WERI-Rb-1 (cell line): ENCODE measurements around the gene KIAA1671.

Source experiments
- DNase-seq: peaks from one replicate; pipeline ENCODE4 v3.0.0-alpha.2; 2020
- H3K27ac ChIP-seq: fragments of 250-450 bp; sonication (Bioruptor Pico); 2 replicates; pipeline ENCODE4 v1.5.1; 2020; ENCODE audit warnings: mild to moderate bottlenecking, moderate library complexity
- H3K27me3 ChIP-seq: fragments of 250-450 bp; sonication (Bioruptor Pico); 2 replicates; pipeline ENCODE4 v1.5.1; 2021; ENCODE audit warnings: mild to moderate bottlenecking, low read depth, moderate library complexity; ENCODE audit not compliant: insufficient read depth, severe bottlenecking
- H3K36me3 ChIP-seq: fragments of 250-450 bp; sonication (Bioruptor Pico); 2 replicates; pipeline ENCODE4 v1.5.1; 2020; ENCODE audit warnings: mild to moderate bottlenecking, moderate library complexity
- H3K4me3 ChIP-seq: 2 replicates; pipeline ENCODE4 v1.5.1; 2011; ENCODE audit warnings: low read depth, mild to moderate bottlenecking, control low read depth, low read length
- H3K9me3 ChIP-seq: fragments of 250-450 bp; sonication (Bioruptor Pico); 2 replicates; pipeline ENCODE4 v1.5.1; 2021; ENCODE audit warnings: mild to moderate bottlenecking, moderate library complexity; ENCODE audit not compliant: severe bottlenecking
- TF ChIP-seq, protein P1 (sequence below): IDR thresholded peaks from 2 replicates; pipeline ENCODE4 v1.5.1; 2011; ENCODE audit warnings: low read depth, mild to moderate bottlenecking, control low read depth, inconsistent platforms, low read length

Gene KIAA1671

DNA sequence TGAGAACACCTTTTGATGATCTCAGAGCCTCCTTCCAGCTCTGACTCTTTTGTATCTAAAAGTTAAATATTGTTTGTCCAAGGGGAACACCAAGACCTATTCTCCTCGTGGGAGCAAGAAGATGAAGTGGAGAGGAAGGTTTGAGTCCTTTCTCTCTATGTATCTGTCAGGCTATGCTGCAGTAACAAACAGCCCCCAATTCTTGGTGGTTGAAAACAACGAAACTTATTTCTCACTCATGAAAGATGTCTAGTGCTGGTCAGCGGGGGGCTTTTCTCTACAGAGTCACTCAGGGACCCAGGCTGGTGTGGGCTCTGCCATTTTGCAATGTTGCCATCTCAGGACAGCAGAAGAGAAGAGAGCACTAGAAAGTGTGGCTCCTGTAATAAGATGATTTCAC, 260.7 kb downstream of the KIAA1671 start:
- Histone ChIP-seq H3K4me3 (no peak overlapping the region), H3K9me3 (no peaks in the 10 kb centered on the region), H3K27me3 (no peaks in the 10 kb centered on the region), H3K36me3 (no peaks in the 10 kb centered on the region), H3K27ac (no peak overlapping the region)
- no peak for DNase-seq
- TF ChIP-seq, protein P1, sequence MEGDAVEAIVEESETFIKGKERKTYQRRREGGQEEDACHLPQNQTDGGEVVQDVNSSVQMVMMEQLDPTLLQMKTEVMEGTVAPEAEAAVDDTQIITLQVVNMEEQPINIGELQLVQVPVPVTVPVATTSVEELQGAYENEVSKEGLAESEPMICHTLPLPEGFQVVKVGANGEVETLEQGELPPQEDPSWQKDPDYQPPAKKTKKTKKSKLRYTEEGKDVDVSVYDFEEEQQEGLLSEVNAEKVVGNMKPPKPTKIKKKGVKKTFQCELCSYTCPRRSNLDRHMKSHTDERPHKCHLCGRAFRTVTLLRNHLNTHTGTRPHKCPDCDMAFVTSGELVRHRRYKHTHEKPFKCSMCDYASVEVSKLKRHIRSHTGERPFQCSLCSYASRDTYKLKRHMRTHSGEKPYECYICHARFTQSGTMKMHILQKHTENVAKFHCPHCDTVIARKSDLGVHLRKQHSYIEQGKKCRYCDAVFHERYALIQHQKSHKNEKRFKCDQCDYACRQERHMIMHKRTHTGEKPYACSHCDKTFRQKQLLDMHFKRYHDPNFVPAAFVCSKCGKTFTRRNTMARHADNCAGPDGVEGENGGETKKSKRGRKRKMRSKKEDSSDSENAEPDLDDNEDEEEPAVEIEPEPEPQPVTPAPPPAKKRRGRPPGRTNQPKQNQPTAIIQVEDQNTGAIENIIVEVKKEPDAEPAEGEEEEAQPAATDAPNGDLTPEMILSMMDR = no peak

DNA sequence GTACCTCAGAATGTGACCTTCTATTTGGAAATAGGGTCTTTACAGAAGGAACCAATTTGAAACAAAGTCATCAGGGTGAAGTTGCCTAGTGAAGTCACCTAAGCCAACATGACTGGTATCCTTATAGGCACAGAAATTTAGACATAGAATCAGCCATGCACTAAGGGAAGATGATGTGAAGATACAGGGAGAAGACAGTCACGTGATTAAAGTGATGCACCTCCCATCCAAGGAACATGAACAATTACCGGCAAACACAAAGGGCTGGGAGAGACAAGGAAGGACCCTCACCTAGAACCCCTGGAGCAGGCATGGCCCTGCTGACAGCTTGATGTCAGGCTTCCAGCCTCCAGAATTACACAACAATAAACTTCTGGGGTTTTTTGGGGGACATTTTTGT, 263.7 kb downstream of the KIAA1671 start:
- Histone ChIP-seq H3K27ac (no peak overlapping the region), H3K36me3 (no peaks in the 10 kb centered on the region), H3K9me3 (no peaks in the 10 kb centered on the region), H3K4me3 (no peak overlapping the region), H3K27me3 (no peaks in the 10 kb centered on the region)
- TF ChIP-seq, protein P1 = no peak
- no peak for DNase-seq

DNA sequence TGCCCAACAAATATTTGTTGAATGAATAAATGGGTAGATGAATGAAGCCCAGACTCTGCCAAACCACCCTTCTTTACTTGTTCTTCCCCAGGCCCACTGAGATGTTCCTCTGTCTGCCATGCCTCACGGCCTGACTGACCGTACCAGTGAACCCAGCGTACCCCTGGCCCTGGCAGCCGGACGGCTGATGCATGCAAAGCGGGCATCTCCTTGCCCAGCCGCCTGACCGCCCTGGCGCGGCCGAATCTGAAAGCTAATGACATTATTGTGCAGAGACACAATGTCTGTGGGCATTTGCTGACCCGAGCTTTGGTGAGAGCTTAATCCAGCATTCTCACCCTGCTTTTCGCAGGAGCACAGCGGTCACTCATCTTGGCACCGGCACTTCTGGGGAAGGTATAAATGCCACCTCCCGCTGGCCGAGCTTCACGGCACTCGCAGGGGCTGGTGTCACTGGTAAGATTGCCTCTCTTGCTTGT, 266.7 kb downstream of the KIAA1671 start, which contains the start of gene CRYBB2:
Gene CRYBB2 (plus strand): TSS at position 429 of the 479 bp plus-strand sequence. CDS start 1,791 bp downstream, outside the sequence.
- TF ChIP-seq, protein P1 = no peak
- no peak within 1 kb of the TSS for H3K27ac ChIP-seq
- no peaks in the 10 kb centered on the region for H3K9me3 ChIP-seq
- DNase-seq = no peak
- H3K4me3 ChIP-seq = no peak within 1 kb of the TSS
- H3K27me3 ChIP-seq = no peaks in the 10 kb centered on the region
- H3K36me3 ChIP-seq = no peaks in the 10 kb centered on the region

DNA sequence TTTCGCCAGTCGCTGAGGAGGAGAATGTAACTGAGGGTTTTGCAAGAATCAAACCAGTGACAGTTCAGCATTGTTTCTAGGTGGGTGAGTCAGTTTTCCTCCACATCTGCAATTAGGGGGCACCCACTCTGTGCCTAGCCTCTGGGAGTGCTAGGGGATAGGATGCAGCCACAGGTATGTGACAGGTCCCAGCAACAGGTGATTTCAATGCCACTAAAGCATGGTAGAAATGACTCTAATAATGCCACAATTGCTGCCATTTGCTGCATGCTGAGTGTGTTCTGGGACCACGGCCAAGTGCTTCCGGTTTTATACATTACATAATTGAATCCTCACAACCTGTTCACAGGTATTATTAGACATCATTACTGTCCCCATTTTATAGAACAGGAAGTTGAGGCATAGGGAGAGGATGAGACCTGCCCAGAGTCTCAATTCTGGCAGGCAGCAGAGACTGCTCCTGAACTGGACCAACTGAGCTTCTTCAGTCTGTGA, 267.5 kb downstream of the KIAA1671 start:
- DNase-seq = no peak
- H3K27me3 ChIP-seq = no peaks in the 10 kb centered on the region
- TF ChIP-seq, protein P1 = no peak
- H3K36me3 ChIP-seq = no peaks in the 10 kb centered on the region
- no peak overlapping the region for H3K27ac ChIP-seq
- H3K4me3 ChIP-seq = no peak overlapping the region
- H3K9me3 ChIP-seq = no peaks in the 10 kb centered on the region

DNA sequence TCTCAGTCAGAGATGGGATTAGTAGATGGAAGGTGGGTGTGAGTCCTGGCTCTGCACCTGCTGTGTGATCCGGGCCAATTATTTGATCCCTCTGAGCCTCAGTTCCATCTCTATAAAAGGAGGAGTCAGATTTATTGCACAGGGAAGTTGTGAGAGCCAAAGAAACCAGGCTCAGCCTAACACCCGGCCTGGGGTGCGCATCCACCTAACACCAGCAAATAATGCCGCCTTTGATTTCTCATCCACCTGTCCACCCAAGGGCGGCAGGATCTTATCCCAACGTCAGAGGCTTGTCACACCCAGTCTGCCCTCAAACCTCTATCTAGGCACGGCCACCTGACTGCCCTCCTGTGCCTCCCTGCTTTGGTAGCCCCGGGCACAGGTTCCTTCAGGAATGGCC, 269.3 kb downstream of the KIAA1671 start:
- Histone ChIP-seq H3K27me3 (no peaks in the 10 kb centered on the region), H3K9me3 (no peaks in the 10 kb centered on the region), H3K27ac (no peak overlapping the region), H3K36me3 (no peaks in the 10 kb centered on the region), H3K4me3 (no peak overlapping the region)
- DNase-seq = no peak
- TF ChIP-seq, protein P1 = no peak

DNA sequence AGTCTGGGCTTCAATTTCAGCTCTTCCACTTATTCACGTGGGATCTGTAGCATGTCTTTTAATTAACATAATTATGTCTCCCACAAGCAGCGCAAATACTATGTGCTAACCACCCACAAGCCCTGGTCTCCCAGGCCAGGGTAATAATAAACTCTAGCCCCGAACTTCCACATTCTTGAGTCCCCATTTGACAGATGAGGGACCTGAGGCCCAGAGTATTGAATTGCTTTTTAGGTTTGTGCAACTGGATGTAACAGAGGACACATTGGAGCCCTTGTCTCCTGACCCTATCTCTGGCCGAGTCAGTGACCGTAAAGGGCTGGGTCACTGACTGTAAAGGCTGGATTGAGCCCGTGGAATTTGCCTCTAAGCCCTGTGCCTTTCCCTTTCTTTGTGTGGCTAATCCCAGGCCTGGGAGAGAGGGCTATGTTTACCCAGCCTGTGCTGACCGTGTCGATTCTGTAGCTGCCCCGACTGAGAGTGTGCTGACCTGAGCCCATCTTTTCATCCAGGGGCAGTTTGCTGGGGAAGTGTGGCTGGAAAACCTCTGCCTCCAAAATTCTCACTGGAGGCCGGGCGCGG, 270.8 kb downstream of the KIAA1671 start:
- peak; percentile 29 for DNase-seq
- no peaks in the 10 kb centered on the region for H3K27me3 ChIP-seq
- no peaks in the 10 kb centered on the region for H3K9me3 ChIP-seq
- no peaks in the 10 kb centered on the region for H3K36me3 ChIP-seq
- TF ChIP-seq, protein P1 = no peak
- H3K27ac ChIP-seq = no peak overlapping the region
- no peak overlapping the region for H3K4me3 ChIP-seq
